Hypothalamus (tissue), 51 donors: ENCODE data around the gene TYW1.
"Not testable (repeated sequence)": the region's sequence is repeated elsewhere in the genome, so short reads cannot be mapped to it uniquely, and the experiment has no call there.

Source experiments
- DNase-seq, 51 donors: peaks; one replicate each; lab custom pipeline; 2025; lab: John Stamatoyannopoulos, UW

Gene TYW1

DNA sequence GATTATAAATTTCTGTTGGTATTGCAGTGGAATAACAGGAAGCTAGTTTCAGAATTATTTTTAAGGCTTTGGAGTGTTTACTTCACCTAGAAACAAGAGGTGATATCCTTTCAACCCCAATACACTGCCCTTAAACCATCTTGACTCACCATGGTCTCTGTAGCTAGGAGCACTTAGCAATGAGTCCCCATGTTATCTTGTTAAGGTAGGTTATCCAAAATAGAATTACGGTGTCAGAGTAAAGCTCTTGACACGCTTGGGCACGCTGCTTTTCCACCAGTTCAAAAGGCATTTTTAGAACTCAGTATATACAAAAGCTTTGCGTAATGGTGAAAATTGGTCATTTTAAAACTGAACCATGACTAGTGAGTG, 46.9 kb downstream of the TYW1 start:
- DNase-seq = not testable (repeated sequence)

DNA sequence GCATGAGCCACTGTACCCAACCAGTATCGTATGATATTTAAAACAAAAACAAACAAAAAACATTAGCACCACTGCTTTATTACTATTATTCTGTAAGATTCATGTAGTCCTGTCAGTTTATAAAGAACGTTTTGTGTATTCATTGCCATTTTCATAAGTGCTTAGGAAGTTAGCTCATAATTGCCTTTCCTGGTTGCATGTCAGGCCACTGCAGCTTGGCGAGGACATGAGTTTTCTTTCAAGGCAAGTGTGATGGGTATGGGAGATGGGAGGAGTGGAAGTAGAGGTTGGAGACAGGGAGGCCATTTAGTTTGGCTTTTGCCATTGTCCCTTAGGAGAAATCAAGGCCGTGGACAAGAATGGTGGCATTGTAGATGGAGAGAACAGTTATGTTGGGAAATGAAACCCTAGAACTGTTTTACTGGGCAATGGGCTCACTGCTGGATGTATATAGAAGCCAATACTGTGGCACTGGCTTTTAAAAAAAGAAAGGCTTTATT, 48.9 kb downstream of the TYW1 start:
- DNase-seq = no peak

DNA sequence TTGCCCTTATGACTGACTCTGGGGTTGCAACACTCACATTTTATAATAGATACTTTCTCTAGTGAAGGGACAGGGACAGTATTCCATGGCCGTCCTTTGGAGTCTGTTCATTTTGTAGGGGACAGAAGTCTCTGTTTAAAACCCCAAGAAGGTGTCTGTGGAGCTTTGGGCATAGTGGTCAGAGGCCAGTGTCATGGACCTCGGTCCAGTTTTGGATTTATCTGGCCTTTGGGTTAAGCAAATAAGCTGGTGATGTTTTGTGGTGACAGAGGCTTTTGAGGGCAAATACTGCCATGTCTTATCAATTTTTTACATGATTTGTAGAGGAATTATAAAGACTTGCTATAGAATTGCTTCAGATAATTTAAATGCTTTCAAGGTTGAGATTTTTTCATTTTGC, 50.2 kb downstream of the TYW1 start:
- DNase-seq = not testable (repeated sequence)

DNA sequence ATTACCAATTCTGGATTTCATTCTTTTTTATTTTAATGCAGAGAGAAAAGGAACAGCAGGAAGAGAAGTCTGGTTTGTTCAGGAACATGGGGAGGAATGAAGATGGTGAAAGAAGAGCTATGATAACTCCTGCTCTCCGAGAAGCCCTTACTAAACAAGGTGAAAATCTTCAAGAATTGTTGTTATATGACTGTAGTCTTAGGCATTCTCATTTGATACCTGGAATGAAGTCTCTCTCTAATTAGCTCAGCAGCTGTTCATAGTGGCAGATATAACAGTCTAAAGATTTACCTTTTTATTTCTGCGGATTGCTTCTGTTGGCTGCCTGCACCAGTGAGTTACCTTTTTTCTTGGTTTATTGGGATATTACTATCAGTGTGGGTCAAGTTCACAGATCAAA, 53.3 kb downstream of the TYW1 start:
- not testable (repeated sequence) for DNase-seq

DNA sequence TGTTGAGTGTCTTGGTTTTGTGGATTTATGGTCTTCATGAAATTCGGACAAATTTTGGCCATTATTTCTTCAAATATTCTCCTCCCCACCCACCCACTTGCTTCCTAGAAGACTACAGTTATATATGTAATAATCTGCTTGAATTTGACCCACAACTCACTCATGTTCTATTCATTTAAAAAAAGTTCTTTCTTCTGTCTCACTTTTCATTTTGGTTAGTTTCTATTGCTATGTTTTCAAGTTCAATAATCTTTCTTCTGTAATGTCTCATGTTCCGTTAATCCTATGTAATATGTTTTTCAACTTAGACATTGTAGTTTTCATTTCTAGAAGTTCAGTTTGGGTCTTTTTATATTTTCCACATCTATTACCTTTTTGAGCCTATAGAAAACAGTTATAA, 55.5 kb downstream of the TYW1 start:
- DNase-seq = not testable (repeated sequence)

DNA sequence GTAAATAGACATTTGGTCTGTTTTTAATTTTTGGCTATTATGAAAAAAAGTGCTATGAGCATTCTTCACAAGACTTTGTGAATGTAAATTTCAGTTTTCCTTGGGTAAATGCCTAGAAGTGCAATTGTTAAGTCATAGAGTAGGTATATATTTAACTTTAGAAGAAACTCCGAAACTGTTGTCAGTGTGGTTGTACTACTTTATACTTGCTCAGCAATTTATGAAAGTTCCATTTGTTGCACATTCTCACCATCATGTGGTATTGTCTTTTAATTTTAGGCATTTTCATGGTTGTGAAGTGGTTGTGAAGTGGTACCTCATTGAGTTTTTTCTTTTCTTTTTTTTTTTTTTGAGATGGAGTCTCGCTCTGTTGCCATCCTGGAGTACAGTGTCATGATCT, 60.0 kb downstream of the TYW1 start:
- DNase-seq = no peak

DNA sequence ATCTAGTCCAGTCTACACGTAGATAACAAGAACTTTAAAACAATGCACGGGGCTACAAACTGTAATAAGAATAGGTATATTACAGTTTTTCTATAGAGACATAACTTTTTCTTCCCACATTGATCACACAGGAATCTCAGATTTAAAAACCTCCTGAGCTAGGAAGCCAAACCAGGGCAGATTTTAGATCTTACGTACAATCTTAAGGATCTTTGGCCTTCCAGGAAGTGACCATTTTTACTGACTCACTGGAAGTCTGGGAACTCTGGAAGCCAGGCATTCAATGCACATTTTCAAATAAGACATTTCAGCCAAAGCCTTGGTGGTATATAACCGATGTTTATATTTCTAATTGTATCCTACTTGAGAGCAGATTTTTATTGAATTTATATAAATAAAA, 64.7 kb downstream of the TYW1 start:
- DNase-seq = not testable (repeated sequence)

DNA sequence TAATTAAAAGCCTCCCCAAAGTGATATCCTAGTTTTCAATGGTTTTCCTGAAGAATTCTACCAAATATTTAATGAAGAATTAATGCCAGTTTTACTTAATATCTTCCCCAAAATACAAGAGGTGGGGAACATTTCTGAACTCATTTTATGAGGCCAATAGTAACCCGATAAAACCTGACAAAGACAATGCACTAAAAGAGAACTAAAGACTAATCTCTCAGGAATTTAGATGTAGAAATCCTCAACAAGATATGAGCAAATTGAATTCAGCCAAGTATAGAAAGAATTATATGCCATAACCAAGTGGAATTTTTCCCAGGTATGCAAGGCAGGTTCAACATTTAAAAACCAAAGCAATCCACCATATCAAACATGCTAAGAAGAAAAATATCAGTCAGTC, 66.2 kb downstream of the TYW1 start:
- DNase-seq = not testable (repeated sequence)

DNA sequence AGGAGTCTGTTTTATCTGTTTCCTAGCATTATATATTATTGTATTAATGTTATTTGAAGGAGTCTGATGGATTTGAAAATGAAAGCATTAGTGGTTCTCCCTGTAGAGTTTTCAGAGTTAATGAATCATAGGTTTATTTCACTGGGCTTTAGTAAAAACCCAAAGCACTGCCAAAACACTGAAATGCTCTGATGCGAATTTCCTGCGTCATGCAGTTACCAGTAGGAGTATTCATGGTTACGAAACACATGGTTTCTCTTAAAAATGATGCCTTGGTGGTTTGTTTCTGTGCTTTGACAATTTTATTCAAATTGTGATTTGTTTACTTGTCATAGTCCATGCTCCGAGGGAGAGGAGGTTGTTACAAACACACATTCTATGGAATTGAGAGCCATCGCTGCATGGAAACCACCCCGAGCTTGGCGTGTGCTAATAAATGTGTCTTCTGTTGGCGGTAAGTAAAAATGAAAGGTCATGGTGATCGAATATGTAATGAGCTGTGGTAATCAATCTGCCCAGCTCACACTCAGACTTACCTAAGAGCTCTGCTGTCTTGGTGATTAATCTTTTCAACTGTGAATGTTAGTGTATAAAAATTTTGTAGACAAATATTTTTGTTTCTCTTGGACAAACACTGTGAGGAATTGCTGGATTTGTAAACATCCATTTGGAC, 70.5 kb downstream of the TYW1 start:
- peak in 1 of 51 donors; percentile 1 for DNase-seq

DNA sequence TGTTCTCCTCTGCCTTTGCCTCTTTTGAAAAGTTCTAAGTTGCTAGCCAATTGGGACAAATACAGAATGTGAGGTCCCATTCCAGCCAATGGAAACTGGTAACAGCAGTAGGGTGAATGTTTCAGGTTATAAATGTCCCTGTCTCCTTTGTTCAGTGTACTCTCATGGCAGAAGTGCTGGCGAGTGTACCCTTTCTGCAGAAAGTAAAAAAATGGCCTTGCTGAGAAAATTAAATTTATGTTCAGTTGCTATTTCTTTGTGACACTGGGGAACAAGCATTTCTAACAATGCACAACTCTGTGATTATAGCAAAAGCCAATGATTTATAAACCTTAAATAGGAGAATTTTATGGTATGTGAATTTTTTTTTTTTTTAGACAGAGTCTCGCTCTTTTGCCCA, 79.5 kb downstream of the TYW1 start:
- not testable (repeated sequence) for DNase-seq

DNA sequence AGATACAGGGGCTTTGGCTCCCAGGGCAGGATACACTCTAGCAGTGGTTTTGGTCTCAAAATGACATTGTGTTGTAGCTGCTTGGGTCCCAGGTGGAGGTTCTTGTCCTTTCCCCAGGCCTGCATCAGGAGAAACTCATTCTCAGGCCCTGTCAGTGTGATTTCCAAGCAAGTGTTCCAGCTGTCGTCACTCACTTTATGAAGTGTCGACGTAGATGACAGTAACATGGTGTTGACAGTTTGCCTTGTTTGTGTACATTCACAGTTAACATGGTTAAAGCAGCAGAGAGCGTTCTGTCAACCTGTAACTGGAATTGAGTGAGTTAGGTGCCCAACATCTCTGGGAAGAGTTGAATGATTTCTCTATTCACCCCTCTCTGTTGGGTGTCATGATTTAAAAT, 86.2 kb downstream of the TYW1 start:
- DNase-seq = not testable (repeated sequence)

DNA sequence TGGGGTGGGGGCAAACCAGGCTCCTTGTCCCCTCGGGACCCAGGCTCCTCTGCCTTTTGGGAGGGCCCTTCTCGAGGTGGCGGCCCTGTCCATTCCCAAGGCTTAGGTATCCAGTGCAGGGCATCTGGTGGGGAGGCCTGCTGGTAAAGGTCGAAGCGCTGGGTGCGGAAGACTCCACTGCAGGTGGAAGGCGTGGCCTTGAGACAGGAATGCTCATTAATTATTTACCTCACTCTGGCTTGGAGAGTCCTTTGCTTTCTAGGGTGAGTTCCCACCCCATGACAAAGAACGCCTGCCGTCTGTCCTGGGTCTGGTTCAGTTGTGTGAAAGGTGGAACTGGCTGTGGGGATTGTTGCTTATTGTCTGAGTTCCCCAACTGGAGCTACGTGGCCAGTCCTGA, 92.6 kb downstream of the TYW1 start:
- not testable (repeated sequence) for DNase-seq

DNA sequence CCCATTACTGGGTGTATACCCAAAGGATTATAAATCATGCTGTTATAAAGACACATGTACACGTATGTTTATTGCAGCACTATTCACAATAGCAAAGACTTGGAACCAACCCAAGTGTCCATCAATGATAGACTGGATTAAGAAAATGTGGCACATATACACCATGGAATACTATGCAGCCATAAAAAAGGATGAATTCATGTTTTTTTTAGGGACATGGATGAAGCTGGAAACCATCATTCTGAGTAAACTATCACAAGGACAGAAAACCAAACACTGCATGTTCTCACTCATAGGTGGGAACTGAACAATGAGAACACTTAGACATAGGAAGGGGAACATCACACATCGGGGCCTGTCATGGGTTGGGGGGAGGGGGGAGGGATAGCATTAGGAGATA, 94.4 kb downstream of the TYW1 start:
- DNase-seq = not testable (repeated sequence)

DNA sequence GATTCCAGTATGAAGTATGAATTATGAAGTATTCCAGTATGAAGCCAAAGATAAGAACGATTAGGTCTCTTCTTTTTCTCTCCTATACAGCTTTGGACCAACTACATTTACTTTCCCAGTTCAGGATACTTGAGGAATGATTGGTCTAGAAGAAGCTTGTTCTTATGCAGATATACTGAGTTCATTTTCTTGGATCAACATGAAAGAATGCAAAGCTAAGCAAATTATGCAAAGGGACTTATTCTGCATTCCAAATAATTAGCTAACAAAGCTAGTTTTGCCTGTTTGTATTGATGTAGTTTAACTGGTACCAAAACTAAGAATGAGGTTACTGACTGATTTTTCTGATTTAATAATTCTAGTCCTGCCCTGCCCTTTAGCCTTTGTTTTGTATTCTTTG, 101.4 kb downstream of the TYW1 start:
- DNase-seq = not testable (repeated sequence)

DNA sequence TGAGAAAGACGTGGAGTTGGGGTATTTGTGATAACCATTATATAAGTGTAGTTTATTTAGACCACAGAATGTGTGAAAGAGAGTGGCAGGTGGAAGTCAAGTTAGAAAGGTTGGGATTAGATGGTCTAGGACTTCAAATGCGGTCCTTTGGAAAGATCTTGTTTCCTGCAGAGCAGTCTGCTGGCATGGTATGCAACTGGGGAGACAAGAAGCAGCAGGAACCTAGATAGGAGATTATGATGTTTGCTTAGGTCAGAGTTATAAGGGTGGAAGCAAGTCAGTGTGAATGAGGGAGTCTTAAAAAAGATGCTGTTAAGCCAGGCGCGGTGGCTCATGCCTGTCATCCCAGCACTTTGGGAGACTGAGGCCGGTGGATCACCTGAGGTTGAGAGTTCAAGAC, 102.8 kb downstream of the TYW1 start:
- DNase-seq = not testable (repeated sequence)

DNA sequence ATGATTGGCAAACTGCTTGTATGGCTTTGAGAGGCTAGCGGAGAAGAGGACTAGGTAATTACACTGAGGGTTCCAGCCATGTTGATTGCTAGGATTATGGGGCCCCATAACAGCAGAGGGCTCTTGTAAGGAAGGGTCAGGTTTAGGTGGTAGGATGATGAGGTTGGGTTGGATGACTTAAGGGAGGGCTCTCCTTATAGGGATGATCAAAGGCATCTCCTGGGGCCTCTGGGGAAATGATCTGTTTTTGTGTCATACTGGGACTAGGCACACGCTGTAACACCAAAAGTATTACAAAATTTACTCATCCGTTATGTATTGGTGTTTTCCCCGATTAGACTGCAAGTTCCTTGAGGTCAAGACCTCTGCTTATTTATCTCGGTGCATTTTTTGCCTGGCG, 103.4 kb downstream of the TYW1 start:
- DNase-seq = not testable (repeated sequence)

DNA sequence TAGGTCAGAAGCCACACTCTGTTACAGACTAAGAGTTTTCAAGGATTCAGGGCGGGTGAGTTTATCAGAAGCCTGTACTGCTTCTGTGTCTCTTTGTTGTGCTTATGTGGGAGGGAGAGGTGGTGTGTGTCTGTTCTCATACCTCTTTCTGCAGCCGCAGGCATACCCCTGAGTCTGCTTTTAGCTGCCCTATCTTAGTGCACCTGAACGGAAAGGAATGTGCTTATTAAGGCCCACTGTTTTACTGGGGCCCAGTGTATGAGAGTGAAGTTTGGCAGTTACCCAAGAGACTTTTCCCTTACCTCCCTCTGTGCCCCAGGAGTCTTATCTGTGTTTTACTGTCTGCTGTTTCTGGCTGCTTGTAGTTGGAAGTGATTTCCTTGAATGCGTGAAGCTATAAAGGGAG, 104.3 kb downstream of the TYW1 start:
- DNase-seq = no peak

DNA sequence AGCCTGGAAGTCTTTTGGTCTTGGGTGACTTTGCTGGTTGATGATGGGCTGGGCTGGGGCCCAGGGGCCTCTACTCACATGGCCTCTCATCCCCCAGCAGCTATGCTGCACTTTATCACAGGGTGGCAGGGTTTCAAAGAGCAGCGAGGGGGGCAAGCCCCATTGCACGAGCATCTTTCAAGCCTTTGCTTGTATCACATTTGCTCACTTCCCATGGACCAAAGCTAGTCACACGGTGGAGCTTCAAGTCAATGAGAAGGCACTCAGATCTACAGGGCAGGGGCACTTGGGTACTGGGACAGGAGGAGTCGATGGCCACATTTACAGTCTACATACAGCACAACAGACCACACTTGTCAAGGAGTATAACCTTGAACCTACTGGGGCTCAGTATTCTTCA, 108.3 kb downstream of the TYW1 start:
- not testable (repeated sequence) for DNase-seq

DNA sequence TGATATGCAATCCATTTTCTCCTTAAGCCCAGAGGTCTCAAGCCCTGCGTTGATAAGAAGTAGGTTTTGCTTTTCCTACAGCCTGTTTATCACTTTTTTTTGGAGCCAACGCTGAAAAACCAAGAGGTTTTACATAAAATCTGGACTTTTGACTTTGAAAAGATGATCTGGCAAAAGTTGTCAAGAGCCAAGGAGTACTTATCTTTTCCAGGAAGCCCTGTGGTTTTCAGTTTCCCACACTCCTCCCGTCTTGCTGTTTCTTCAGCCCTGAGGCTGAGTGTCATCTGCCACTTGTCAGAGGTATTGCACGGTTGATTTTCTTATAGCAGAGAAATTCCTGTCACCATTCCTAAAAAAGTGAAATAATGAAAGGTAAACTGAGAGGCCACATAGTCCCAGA, 108.7 kb downstream of the TYW1 start:
- no peak for DNase-seq

DNA sequence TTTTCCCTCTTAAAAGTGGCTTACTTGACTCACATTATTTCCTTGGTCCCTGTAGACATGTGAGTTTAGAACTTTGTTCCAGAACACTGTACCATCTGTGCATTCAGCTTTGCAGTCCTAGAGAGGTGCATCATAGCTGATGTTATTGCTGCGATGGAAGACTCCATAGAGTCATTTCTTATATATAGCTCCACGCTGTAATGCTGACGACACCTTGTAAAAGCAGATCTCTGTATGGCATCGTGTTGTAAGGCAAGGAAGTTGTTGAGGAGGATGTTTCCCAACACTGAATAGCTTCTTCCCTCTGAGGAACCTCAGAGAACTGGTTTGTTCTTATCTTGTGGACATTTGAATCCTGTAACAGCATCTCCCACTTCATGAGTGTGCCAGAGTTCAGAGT, 109.6 kb downstream of the TYW1 start:
- not testable (repeated sequence) for DNase-seq

DNA sequence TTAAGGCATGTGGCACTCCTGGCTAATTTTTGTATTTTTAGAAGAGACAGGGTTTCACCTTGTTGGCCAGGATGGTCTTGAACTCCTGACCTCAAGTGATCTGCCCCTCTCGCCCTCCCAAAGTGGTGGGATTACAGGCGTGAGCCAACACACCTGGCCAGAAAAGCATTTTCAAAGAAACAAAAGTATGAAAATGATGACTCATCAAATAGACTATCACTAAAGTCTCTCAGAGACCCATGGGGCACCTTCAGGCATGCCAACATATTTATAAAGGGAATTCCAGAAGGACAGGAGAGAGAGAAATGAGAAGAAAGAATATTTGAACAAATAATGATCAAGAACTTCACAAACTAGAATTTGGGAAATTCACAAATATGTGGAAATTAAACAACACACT, 114.7 kb downstream of the TYW1 start:
- not testable (repeated sequence) for DNase-seq

DNA sequence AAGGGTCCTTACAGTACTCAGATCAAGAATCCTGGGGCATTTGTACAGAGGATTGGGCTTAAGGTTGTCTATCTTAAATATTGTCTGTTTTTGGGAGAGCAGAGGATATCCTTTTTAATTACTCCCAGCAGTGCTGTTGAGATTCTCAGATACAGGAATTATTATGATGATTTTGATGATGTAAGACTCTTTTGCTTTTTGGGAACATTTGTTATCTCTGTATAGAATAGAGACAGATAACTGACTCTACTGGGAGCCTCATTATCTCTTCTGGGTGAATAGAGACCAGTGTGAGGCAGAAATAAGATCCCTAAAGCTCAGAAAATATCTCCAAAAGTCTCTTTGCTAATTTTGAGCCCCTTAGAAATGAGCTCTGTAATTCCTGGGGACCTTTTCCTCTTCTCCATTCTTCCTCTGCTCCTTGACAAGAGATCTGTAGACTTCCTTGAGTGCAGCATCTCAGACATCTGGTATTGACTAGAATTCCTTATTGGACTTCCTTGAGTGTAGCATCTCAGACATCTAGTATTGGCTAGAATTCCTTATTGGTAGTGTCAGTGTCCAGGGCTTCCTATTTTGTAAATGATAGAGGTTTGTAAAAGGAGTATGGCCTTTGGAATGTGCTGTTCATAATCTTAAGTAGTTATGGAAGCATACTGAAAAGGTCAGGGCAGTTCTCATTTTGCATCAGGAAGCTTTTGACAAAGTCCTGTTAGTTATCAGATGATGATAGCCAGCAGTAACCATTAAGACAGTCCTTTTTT, 118.0 kb downstream of the TYW1 start:
- DNase-seq = not testable (repeated sequence)
